ENCODE results near the gene C8A.

DNA sequence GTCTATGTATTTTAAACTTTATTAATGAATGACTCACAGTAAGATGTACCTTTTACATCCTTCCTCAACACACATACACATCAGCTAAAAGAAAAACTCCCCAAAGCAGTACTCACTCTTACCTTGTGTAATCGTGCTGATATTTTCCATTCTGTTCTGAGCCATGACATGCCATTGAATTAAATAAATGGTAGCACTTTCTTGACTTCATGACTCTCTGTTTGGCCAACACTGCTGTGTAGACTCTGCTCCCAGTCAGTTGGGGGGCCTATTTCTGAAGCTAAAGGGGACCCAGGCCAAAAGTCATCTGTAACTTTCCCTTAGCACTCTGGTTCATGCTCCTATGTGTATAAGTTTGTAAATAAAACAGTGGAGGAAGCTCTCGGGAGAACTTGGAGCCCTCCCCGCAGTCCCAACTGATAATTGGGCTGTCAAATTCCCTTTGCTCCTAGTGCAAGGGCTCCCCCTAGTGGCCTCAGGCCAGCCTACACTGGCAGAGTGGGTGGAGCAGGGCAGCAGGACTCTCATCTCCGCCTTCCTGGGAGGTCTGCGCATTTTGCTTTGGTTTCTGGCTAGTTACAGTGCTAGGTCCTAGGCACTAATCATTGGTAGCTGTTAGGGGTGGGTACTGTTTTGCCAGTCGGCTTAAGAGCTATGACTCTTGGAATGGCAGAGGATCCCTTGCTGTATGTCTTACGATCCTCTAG is 33.7 kb upstream of the C8A start:
- TF ChIP-seq, protein P1, sequence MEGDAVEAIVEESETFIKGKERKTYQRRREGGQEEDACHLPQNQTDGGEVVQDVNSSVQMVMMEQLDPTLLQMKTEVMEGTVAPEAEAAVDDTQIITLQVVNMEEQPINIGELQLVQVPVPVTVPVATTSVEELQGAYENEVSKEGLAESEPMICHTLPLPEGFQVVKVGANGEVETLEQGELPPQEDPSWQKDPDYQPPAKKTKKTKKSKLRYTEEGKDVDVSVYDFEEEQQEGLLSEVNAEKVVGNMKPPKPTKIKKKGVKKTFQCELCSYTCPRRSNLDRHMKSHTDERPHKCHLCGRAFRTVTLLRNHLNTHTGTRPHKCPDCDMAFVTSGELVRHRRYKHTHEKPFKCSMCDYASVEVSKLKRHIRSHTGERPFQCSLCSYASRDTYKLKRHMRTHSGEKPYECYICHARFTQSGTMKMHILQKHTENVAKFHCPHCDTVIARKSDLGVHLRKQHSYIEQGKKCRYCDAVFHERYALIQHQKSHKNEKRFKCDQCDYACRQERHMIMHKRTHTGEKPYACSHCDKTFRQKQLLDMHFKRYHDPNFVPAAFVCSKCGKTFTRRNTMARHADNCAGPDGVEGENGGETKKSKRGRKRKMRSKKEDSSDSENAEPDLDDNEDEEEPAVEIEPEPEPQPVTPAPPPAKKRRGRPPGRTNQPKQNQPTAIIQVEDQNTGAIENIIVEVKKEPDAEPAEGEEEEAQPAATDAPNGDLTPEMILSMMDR (IDR thresholded peaks at IDR 0.05) = peak; percentile 20 to 92
- TF ChIP-seq POLR2AphosphoS5 (IDR thresholded peaks at IDR 0.05) = no peak
